ENCODE data around the gene PHOX2A. TPM values are rescaled to one million over a fixed set of nuclear protein-coding genes. Genes with fewer than 3 reads are reported as not detected.
"Not testable (repeated sequence)": the region's sequence is repeated elsewhere in the genome, so short reads cannot be mapped to it uniquely, and the experiment has no call there.

The PHOX2A gene
- not detected for polyA plus RNA-seq (2013, experiment 1 of 2; ENCODE audit: insufficient read length)
- polyA plus RNA-seq (2013, experiment 2 of 2; ENCODE audit: insufficient read length), result not detected

GRCh38 chr11:72244060-72244360 is at the start of gene PHOX2A:
TSS of gene PHOX2A (minus strand) at chr11:72244176. CDS start at chr11:72244004, 172 bp downstream.
- no peak for DNase-seq

- no peak for DNase-seq
Measured at GRCh38 chr11:72293391-72293790, 49.4 kb upstream of the PHOX2A start.

- DNase-seq, result no peak
Measured at GRCh38 chr11:72292106-72292785, 48.3 kb upstream of the PHOX2A start.

- not testable (repeated sequence) for DNase-seq
Measured at GRCh38 chr11:72290741-72291140, 46.8 kb upstream of the PHOX2A start.

GRCh38 chr11:72287293-72287692 is 43.3 kb upstream of the PHOX2A start:
- no peak for DNase-seq

- no peak for DNase-seq
Measured at GRCh38 chr11:72283947-72284346, 40.0 kb upstream of the PHOX2A start.

- DNase-seq, result no peak
Measured at GRCh38 chr11:72280726-72281315, 36.8 kb upstream of the PHOX2A start.

GRCh38 chr11:72280037-72280436 is 36.1 kb upstream of the PHOX2A start:
- DNase-seq, result no peak

- DNase-seq, result peak; percentile 69
Measured at GRCh38 chr11:72278905-72279304, 34.9 kb upstream of the PHOX2A start.

- no peak for DNase-seq
Measured at GRCh38 chr11:72274435-72274834, 30.5 kb upstream of the PHOX2A start.

GRCh38 chr11:72271980-72272379 is 28.0 kb upstream of the PHOX2A start:
- DNase-seq, result no peak

GRCh38 chr11:72267956-72268617 is 24.1 kb upstream of the PHOX2A start:
- no peak for DNase-seq

- not testable (repeated sequence) for DNase-seq
Measured at GRCh38 chr11:72266960-72267359, 23.0 kb upstream of the PHOX2A start.

- DNase-seq, result no peak
Measured at GRCh38 chr11:72265951-72266350, 22.0 kb upstream of the PHOX2A start.

- peak; percentile 36 for DNase-seq
Measured at GRCh38 chr11:72263361-72263760, 19.4 kb upstream of the PHOX2A start.

GRCh38 chr11:72260574-72260973 is 16.6 kb upstream of the PHOX2A start:
- DNase-seq, result no peak

GRCh38 chr11:72259490-72259889 is 15.5 kb upstream of the PHOX2A start:
- no peak for DNase-seq

- peak; percentile 62 for DNase-seq
Measured at GRCh38 chr11:72257570-72257969, 13.6 kb upstream of the PHOX2A start.

- no peak for DNase-seq
Measured at GRCh38 chr11:72254299-72254993, 10.5 kb upstream of the PHOX2A start.

- DNase-seq, result no peak
Measured at GRCh38 chr11:72253392-72253791, 9.4 kb upstream of the PHOX2A start.

GRCh38 chr11:72251614-72252013 is 7.6 kb upstream of the PHOX2A start:
- DNase-seq, result no peak

- no peak for DNase-seq
Measured at GRCh38 chr11:72250661-72251464, 6.9 kb upstream of the PHOX2A start.
